Mesenteric fat pad (tissue), 1 donor: ENCODE data around the gene CSDE1. TPM values are rescaled to one million over a fixed set of nuclear protein-coding genes. Genes with fewer than 3 reads are reported as not detected.

Experiments
- DNase-seq: peaks from one replicate; pipeline ENCODE4 v3.0.0-alpha.2; 2020; ENCODE audit warnings: low spot score
- total RNA-seq: library from RNA; stranded (reverse); fragmentation: NEBNext Ultra II Directional; extraction: Animal tissue kit (Norgen Biotek cat#: 25700); gene quantifications from one replicate; pipeline ENCODE4 v1.2.1, GENCODE V29; 2021
- donor health status: DM: yes; HTN: yes; CAD: no.

CSDE1 gene
- total RNA-seq, 1 donor from 2014 or later, result 715 TPM

- no peak for DNase-seq
These were observed 89.4 kb downstream of the CSDE1 start for GRCh38 chr1:114668373-114668772.

DNA sequence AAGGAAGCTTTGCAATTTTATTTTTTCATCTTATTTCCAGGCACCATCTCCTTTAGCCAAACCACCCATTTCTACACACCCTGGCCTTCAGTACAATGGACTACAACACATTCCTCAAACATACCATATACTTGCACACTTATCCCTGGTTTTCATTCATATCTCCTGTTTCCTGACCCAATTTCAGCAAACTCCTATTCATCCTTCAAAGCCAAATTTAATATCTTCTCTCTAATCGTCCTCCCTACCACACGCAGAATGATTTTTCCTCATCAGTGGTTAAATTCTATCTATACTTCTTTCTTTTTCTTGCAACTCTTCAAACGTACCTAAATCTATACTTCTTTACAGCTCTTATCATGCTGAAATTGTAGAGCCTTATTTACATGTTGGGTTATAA is 90.8 kb downstream of the CSDE1 start:
- no peak for DNase-seq

Other genes with a start within 250 kb of the CSDE1 start
- gene TRIM33, start 246.8 kb downstream of the CSDE1 start, total RNA-seq, result 26.2 TPM
- gene BCAS2, start 176.4 kb downstream of the CSDE1 start, total RNA-seq, result 32.8 TPM
- 2.6 TPM for gene DENND2C, start 87.9 kb downstream of the CSDE1 start, total RNA-seq
- not detected for gene AMPD1, start 62.4 kb downstream of the CSDE1 start, total RNA-seq
- gene NRAS, start 41.2 kb downstream of the CSDE1 start, total RNA-seq, result 32.3 TPM
- gene SIKE1, start 22.7 kb upstream of the CSDE1 start, total RNA-seq, result 34.8 TPM
- not detected for gene SYCP1, start 96.9 kb upstream of the CSDE1 start, total RNA-seq